Muscle of arm (tissue), 14 donors: ENCODE results near the gene PRM3. TPM values are rescaled to one million over a fixed set of nuclear protein-coding genes. Genes with fewer than 3 reads are reported as not detected.

ENCODE experiments used
- DNase-seq: peaks from one replicate; pipeline ENCODE4 v3.0.0-alpha.2; 2013
- long read RNA-seq, 11 donors: transcript quantifications; one replicate each; lab custom pipeline, GENCODE V29; 2026
- polyA plus RNA-seq, 12 donors: library from polyadenylated mRNA; unstranded; fragments of 120-200 nt; gene quantifications; one replicate each; pipeline ENCODE4 v1.2.1, GENCODE V29; 2013; ENCODE audit not compliant: insufficient read length in 12 of 12

PRM3 gene, protein sequence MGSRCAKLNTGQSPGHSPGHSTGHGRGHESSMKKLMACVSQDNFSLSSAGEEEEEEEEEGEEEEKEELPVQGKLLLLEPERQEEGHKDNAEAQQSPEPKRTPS
- not detected for polyA plus RNA-seq
- long read RNA-seq, donor 1: 0 reads
- long read RNA-seq, donor 2: 0 reads
- long read RNA-seq, donor 3: 0 reads
- long read RNA-seq, donor 4: 0 reads
- long read RNA-seq, donor 5: 0 reads
- long read RNA-seq, donor 6: 0 reads
- long read RNA-seq, donor 7: 0 reads
- long read RNA-seq, donor 8: 0 reads
- long read RNA-seq, donor 9, partial matches to known transcripts: 0 of 1 reads
- long read RNA-seq, donor 9, other reads (novel, unspliced or antisense): 0 of 1 reads
- long read RNA-seq, donor 10: 0 reads
- long read RNA-seq, donor 11: 0 reads

DNA sequence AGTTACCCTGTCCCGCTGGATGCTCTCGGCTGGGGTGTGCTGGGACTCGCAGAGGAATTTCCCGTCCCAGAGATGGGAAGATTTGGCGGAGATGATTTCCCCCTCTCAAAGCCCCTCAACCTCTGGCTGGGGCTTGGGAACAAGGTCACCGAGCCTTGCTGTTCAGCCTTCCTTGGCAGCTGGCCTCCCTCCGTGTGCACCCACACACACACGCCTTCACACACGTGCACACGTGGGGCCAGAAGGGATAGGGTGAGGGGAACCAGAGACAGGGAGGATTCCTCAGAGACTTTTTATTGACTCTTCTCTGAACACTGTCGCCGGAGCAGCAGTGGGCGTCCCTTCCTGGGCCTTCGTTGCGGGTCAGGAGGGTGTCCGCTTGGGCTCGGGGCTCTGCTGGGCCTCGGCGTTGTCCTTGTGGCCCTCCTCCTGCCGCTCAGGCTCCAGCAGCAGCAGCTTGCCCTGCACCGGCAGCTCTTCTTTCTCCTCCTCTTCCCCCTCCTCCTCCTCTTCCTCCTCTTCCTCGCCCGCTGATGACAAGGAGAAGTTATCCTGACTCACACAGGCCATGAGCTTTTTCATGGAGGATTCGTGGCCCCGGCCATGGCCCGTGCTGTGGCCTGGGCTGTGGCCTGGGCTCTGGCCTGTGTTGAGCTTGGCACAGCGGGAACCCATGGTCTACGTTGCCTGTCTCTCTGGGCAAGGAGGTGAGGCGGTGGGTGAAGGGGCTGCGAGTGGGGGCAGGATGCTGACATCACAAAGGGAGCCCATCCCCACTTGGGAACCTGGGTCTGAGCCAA, at the start of gene PRM3:
TSS of gene PRM3 (minus strand) at position 709 of the 800 bp plus-strand sequence. CDS start at position 675, 34 bp downstream.
- DNase-seq: no peak

DNA sequence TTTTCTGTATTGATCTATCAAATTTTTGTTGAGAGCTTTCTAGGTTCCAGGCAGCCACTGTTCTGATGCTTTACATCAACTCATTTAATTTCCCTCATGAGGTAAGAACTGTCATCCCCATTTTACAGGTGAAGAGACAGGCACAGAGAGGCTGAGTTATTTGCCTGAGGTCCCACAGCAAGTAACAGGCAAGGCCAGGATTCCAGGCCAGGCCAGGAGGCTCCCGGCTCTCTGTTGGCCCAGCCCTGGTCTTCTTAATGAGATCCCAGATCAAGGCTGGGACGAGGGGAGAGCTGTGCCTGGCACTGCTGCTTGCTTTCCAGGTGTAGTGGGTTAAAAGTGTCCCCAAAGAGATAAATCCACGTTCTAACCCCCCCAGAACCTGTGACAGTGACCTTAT, 49.4 kb upstream of the PRM3 start:
- DNase-seq: no peak

DNA sequence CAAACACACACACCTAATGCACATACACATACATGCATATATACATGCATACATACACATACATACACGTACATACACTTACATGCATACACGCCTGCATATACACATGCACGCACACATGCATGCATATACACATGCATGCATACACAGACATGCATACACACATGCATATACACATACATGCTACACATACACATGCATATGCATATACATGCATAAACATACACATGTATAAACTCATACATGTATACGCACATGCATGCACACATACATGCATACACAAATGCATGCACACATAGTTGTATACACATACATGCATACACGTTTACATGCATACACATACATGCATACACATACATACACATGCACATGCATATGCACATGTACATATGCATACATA, 48.2 kb upstream of the PRM3 start:
- no peak for DNase-seq

DNA sequence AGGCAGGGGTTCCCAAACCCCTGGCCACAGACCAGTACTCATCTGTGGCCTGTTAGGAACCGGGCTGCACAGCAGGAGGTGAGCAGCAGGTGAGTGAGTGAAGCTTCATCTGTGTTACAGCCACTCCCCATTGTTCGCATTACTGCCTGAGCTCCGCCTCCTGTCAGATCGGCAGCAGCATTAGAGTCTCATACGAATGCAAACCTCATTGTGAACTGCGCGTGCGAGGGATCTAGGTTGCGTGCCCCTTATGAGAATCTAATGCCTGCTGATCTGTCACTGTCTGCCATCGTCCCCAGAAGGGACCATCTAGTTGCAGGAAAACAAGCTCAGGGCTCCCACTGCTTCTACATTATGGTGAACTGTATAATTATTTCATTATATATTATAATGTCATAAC, 46.7 kb upstream of the PRM3 start:
- DNase-seq: no peak

DNA sequence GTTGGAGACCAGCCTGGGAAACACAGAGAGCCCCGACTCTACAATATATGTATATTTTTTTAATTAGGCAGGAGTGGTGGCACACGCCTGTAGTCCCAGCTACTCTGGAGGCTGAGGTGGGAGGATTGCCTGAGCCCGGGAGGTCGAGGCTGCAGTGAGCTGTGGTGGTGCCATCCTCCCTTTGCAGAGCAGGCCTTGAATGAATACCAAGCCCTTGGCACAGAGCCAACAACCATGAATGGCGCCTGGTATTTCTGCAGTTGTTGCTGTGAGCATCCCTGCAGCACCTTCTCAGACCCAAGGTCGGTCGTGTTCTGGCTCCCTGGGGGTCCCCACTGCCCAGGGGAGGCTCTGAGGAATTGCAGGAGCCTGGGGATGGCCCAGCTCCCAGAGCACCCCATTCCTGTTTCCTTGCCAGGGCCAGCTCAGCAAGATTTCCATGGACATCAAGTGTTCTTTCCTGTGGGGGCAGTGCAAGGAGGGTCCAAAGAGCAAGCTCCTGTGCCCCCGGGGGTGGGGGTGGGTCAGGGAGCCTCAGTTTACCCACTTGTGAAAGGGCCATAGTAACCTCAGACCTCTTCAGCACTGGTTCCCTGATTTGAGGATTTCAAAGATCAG, 46.2 kb upstream of the PRM3 start:
- DNase-seq: no peak

DNA sequence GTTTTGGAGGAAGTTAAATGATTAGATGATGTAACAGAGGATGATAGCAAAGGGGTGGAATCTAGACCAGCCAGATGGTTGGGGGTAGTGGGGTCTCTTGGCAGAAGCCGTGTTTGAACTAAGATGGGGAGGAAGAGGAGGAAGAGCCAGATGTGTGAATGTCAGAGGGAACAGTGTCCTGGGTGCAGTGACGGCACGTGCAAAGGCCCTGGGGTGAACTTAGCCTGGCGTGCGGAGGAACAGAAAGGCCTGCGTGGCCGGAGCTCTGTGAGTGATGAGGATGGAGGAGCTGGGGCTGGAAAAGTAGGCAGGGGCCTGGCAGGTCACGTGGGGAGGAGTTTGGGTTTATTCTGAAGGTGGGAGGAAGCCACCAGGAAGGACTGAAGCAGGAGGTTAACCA, 45.4 kb upstream of the PRM3 start:
- no peak for DNase-seq

DNA sequence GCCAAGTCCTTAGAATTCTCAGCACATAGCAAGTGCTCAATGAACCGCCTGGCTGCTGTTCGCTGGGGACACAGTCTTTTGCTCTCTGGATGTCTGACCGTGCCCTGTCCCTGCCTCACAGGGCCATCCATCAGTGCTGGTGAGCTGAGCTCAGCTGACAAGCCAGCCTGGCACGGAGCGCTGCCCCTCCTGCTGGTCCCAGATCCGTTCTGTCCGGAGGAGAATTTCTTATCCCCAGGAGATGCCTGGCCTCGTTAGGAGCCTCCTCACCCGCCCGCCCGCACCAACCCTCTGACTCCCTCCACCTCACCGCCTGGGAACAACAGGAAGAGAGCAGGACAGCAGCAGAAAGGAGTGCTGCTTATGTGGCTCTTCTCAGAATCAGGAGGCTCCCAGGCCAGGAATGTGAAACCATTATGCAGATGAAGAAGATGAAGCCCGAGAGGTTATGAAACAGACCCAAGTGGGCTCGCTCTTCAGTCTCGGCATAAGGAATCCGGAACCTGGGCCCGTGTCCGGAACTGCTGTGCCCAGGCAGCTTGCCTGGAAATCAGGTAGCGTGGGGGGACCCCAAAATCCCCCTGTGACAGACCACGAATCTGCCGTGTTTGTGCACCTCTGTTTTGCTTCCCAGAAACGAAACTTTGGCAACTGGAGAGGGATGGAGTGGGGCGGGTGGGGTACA, 43.0 kb upstream of the PRM3 start:
- DNase-seq: no peak

DNA sequence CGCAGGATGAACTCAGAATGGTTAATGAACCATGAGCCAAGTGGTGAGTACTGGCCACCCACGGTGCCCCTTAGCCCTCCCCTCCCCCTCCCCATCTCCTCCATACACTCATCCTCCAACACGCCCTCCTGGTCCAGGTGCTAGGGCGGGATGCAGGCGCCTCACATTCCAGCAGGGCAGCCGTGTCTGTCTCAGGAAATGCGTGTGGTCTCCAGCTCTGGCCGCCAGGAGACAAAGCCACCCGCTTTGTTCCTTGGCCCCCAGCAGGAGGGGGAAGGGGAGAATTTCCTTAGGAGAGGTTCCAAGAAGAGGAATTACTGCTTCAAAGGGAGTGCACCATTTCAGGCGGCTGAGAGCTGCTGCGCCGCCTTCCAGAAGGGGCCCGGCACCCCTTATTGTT, 42.1 kb upstream of the PRM3 start:
- DNase-seq: no peak

DNA sequence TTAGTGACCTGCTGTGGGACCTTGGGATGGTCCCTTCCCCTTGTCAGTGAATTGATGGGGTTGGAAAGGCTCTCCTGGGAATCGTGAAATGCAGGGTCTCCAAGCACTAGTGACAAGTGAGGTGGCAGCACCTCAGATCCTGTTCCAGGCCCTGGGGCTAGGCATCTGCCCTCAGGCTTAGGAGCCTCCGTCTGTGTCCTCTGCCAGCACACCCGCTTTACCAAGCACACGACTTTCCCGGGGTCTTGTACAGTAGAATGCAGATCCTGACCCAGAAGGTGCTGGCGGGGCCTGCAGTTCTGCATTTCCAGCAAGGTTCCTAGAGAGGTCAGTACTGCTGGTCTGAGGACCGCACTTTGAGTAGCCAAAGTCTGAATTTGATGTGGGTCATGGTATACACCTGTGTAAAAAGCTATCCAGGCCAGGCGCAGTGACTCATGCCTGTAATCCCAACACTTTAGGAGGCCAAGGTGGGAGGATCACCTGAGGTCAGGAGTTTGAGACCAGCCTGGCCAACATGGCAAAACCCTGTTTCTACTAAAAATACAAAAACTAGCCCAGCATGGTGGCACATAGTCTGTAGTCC, 41.0 kb upstream of the PRM3 start:
- DNase-seq: no peak

DNA sequence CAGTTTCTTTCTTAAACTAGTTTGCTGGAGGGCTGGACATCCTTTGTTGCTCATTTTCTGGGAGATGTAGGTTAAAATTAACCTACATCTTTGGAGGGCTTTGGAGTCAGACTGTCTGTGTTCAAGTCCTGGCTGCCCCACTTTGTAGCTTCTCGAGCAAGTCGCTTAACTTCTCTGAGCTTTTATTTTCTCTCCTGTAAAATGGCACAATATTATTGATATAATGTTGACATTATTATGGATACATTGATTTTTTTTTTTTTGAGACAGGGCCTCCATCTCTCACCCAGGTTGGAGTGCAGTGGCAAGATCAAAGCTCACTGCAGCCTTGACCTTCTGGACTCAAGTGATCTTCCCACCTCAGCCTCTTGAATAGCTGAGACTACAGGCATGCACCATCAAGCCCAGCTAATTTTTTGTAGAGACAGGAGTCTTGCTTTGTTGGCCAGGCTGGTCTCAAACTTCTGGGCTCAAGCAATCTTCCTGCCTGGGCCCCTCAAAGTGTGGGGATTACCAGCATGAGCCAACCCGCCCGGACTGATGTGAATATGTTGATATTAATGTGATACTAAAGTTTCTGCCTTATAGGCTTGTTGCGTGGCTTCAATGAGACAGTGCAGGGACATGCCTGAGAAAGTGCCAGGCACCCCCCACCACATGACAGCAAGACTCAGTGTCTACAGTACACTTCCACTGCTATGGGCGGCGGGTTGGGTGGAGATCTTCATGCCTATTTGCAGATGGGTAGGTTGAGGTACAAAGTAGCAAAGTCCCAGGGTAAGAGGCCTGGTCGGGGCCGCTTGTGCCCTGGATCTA, 40.3 kb upstream of the PRM3 start:
- DNase-seq: no peak

DNA sequence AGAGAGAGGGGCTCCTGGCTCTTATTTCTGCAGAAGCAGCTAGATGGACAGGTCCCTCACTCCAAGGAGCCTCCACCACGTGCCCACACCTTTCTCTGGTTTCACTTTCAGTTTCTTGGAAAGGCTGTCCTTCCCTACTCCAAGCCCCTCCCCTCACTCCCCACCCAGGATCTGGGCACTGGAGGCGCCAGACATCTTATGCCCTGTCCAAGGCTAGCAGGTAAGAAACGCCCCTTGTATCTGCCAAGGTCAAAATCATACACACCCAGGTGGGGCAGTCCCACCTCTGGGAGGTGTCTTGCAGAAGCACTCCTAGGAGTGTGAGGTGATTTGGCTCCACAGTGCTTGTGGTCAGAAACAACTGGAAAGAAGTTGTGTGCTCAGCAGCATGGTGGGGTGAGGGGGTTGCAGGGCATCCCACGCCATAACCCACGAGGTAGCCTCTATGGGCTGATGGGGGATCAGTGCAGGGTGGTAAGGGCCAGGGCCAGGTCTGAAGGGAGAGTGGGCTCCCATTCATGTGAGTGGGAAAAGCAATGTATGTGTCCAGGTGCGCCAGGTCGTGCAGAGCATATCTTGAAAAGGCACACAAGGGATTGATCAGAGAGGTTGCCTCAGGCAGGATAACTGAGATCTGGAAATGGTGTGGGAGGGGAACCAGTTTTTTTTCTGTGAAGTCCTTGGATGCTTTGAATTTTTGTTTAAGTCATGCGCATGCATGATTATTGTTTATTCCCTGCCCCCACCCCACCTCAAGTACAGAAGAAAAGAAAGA, 39.5 kb upstream of the PRM3 start:
- no peak for DNase-seq

DNA sequence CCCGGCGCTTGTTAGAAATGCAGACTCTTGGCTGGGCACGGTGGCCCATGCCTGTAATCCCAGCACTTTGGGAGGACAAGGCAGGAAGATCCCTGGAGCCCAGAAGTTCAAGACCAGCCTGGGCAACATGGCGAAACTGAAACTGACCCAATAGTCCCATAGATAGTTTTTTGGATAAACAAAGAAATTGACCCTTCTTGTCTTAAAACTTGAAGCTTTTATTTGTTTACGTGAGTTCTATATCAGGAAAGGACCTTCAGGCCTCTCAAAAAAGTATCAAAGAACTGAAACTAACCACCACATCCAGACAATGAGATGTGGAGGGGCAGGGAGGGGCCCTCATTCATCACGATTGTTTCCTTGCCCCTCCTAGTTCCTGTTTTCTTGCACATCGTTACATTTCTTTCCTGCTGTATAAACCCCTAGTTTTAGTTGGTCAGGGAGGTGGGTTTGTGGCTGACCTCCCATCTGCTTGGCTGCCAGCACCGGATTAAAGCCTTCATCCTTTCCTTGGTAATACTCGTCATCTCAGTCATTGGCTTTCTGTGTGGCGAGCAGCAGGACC, 37.6 kb upstream of the PRM3 start:
- DNase-seq: no peak

DNA sequence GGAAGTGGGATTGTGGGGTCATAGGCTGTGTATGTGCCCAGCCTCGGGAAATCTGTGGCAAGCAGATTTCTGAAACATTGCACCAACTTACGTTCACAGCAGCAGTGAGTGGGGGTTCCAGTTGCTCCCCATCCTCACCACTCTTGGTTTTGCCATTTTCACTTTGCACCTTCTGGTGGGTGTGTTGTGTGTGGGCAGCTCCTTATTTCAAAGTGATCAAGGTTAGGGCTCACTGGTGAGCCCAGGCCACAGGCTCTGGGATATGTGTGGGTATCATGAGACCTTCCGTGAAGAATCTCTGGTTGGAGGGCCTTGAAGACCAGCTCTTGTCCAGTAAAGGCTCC, 37.2 kb upstream of the PRM3 start:
- DNase-seq: no peak

DNA sequence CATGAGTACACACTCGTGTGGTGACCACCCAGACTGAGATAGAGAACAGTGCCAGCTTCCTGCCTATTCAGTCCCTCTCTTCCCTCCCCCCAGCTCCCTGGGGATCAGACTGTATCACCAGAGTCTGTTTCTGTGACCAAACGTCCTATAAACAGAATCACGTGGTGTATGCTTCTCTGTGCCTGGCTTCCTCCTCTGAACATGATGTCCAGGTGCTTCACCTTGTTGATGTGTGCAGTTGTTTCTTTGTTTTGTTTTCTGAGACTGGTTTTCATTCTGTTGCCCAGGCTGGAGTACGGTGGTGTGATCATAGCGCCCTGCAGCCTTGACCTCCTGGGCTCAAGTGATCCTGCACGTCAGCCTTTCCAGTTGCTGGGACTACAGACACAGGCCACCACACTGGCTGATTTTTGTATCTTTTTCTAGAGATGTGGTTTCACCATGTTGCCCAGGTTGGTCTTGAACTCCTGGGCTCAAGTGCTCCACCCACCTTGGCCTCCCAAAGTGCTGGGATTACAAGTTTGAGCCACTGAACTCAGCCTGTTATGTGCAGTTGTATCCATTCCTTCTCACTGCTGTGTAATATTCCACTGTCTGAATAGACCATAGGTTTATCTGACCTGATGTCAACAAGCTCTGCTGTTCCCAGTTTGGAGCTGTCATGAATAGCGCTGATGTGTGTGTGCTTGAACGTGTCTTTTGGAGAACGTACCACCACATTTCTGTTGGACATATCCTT, 36.6 kb upstream of the PRM3 start:
- DNase-seq: no peak

DNA sequence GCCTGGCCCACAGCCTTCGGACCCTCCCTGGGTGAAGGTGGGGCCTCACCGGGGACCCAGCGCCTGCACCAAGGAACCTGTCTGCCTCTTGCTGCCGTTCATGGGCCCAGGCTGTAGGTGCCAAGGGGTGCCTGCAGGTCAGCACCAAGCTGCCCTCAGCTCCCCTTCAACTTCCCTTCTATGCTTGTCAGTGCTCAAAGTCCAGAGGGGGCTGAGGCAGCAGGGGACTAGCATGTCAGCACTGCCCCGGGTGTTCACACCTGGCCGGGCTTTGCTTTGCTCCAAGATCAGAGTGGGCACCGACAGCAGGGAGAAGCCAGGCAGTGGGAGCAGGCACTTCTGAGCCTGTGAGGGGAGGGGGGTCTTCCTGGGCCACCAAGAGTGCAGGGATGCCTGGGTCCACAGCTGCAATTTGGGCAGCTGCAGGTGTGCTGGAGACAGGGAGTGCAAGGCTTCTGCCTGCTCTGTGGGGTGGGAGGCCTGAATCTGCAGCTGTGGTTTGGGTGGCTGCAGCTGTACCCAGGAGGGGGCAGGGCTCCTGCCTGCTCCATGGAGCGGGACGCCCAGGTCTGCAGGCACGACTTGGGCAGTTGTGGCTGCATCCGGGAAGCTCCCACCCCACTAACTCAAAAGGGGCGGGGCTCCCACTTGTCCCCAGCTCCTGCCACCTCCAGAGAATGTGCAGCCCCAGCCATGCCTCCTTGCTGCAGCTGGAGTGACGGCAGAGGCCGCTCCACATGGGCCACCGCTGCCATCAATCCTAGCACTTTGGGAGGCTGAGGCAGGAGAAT, 35.3 kb upstream of the PRM3 start:
- DNase-seq: no peak

DNA sequence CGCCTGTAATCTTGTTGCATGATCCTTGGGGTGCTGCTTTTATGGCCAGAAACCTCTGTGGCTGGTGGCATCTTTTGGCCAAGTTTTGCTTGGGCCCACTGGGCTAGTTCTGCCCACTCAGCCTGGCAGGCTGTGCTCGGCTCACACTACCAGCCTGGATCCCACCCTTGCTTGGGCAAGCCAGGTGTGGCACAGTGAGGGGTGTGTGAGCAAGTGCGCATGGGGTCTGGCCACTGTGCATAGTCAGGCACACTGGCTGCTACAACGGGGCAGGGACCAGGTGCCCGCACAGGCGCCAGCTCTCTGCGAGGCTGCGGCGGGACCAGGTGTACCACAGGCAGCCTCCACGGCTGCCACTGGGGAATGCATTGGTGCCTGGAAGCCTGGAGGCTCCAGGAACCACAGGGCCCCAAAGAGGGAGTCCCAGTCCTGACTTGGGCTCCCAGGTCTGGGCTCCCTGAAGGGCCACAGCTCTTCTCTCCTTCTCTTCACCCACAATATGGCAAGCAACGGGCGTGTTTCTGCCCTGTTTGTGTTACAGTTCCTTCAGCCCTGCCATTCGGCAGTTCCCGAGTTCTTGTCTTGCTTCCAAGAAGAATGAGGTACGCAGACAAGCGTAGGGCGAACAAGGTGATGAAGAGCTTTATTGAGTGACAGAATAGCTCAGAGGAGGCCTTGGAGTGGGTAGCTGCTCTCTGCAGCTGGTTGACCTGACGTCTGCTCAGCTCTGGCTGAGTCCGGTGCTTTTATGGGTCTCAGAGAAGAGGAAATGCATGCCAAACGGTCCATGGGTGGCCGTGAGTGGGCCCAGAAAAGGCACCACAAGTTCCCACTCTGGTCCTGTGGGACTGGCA, 34.4 kb upstream of the PRM3 start:
- DNase-seq: no peak

DNA sequence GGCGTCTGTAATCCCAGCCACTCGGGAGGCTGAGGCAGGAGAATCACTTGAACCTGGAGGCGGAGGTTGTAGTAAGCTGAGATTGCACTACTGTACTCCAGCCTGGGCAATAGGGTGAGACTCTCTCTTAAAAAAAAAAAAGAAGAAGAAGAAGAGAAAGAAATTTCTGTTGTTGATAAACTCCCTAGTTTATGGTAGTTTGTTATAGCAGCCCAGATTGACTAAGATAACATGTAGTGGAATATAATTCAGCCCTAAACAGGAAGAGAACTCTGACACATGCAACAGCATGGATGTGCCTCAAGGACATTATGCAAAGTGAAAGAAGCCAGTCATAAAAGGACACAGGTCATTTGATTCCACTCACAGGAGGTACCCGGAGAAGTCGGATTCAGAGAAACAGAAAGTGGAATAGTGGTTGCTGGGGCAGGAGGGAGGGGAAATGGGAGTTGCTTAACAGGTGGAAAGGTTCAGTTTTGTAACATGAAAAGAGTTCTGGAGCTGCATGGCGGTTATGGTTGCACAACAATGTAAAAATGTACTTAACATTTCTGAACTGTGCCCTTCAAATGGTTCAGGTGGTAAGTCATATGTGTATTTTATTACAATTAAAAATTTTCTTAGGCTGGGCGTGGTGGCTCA, 33.7 kb upstream of the PRM3 start:
- no peak for DNase-seq
